GM21723 (cell line): ENCODE results near the gene FTSJ3.
"Not testable (repeated sequence)": the region's sequence is repeated elsewhere in the genome, so short reads cannot be mapped to it uniquely, and the experiment has no call there.

Experiments
- ATAC-seq: cut with Tn5 transposase; IDR thresholded peaks from one replicate; pipeline ENCODE4 v1.9.1; 2021; ENCODE audit warnings: mild to moderate bottlenecking, moderate library complexity; ENCODE audit not compliant: unreplicated experiment

Gene FTSJ3

GRCh38 chr17:63843910-63844677 lies 16.6 kb upstream of the FTSJ3 start:
- no peak for ATAC-seq

GRCh38 chr17:63843387-63843888 lies 16.0 kb upstream of the FTSJ3 start:
- not testable (repeated sequence) for ATAC-seq

- ATAC-seq = peak; percentile 78
Observed at GRCh38 chr17:63842540-63843386, 15.3 kb upstream of the FTSJ3 start, which contains the start of gene SMARCD2. Gene SMARCD2 (minus strand): TSS chr17:63842685. CDS start chr17:63842674, 11 bp downstream.

- ATAC-seq = peak; percentile 22
Observed at GRCh38 chr17:63842173-63842539, 14.7 kb upstream of the FTSJ3 start.

- ATAC-seq = no peak
Observed at GRCh38 chr17:63841350-63842172, 14.1 kb upstream of the FTSJ3 start.

GRCh38 chr17:63840591-63841349 lies 13.3 kb upstream of the FTSJ3 start:
- ATAC-seq = no peak

GRCh38 chr17:63838631-63839171 lies 11.2 kb upstream of the FTSJ3 start:
- no peak for ATAC-seq

- ATAC-seq = no peak
Observed at GRCh38 chr17:63837962-63838600, 10.6 kb upstream of the FTSJ3 start.

- ATAC-seq = no peak
Observed at GRCh38 chr17:63837480-63837879, 10.0 kb upstream of the FTSJ3 start.

GRCh38 chr17:63836811-63837210 lies 9.3 kb upstream of the FTSJ3 start:
- ATAC-seq = no peak

GRCh38 chr17:63835167-63835720 lies 7.8 kb upstream of the FTSJ3 start:
- no peak for ATAC-seq

GRCh38 chr17:63834431-63835166 lies 7.1 kb upstream of the FTSJ3 start:
- ATAC-seq = no peak

- no peak for ATAC-seq
Observed at GRCh38 chr17:63833741-63834373, 6.4 kb upstream of the FTSJ3 start.

GRCh38 chr17:63833026-63833740 lies 5.7 kb upstream of the FTSJ3 start:
- no peak for ATAC-seq

GRCh38 chr17:63832455-63832854 lies 5.0 kb upstream of the FTSJ3 start:
- ATAC-seq = no peak

GRCh38 chr17:63832014-63832413 lies 4.6 kb upstream of the FTSJ3 start:
- no peak for ATAC-seq

- ATAC-seq = no peak
Observed at GRCh38 chr17:63831505-63831904, 4.0 kb upstream of the FTSJ3 start.
